NCI-H2081 treated with DMSO at 0.1 percent for 48 hours (cell line): Measurements from ENCODE around the gene RGS17.

Experiments
- DNase-seq: peaks from one replicate; lab custom pipeline; 2025; lab: John Stamatoyannopoulos, UW

RGS17 gene

DNA sequence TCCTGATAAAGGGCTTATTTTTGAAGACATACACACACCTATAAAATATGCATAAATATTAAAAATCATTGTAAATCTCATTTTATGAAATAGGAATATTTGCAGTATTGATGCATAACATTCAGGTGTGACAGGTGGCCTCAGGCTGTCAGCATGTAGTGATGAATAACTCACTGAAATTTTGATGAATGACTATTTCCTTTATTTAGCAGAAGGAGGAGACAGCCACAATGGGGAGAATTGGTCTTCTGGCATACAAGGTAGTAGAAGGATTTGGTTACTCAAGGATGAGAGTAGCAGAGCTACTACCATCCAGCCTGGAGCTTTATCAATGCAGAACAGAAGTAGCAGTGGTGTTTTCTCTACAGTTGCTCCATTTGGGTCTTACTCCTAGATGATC, 47.2 kb downstream of the RGS17 start:
- no peak for DNase-seq

DNA sequence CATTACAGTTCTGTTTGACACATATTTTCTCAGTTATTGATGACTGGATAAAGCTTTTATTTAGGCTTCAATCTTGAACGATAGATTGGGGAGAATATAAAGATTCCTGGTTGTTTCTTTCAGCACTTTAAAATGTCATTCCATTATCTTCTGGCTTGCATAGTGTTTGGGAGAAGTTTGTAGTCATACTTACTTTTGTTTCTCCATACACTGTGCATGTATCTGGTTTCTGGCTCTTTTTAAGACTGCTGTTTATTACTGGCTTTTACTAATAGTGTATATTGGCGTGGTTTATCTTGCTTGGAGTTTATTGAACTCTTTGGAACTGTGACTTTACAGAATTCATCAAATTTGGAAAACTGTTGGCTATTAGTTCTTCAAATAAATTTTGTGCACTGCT, 49.2 kb downstream of the RGS17 start:
- DNase-seq, result no peak

DNA sequence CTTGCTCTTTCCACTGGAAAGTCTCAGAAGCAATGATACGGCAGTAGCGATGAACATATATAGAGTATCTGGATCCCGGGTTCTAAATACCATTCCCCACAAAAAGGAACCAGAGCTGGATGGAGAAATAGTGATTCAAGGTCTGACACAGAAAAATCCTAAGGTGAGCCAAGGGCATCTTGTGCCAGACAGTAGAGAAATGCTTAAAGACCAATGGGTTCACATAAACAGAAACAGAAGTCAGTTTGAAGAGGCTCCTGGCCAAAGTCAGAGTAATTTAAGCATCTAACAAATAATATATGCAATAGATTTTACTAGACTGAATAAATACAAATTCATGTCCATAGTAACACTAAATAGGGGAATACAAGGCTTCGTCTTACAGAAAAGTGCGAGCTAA, 54.7 kb downstream of the RGS17 start:
- no peak for DNase-seq

DNA sequence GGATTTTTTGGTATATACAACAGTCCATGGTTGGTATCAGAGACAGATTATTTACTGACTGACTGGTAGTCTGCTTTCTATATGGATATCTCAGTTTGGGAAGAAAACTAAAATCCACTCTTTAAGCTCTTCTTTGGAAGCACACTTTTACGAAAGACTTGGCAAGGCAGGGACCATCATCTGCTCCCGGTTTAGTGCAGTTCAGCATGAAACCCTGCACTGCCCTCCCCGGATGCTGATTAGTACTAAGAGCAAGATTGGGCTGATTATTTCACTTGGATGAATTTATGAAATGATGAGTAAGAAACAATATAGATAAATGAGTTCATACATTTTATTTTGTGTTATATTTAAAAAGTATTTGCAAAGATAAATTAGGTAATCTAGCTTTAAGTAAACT, 56.3 kb downstream of the RGS17 start:
- no peak for DNase-seq

DNA sequence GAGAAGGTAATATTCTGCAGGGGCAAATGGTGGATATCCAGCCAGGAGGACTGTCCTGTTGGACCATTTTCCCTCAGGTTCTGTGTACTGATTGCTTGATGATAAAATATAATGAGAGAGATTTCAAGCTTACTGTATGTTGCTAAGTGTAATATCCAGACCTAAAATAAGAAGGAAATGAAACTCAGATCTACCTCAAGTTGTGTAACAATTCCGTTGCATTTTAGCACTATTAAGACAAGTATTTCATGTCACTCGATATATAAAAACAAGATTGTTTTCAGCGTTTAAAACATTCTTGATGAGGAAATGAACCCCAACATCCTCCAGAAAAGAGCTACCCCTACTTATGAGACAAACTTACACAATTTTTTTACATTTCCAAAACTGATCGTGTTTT, 57.2 kb downstream of the RGS17 start:
- DNase-seq, result no peak

DNA sequence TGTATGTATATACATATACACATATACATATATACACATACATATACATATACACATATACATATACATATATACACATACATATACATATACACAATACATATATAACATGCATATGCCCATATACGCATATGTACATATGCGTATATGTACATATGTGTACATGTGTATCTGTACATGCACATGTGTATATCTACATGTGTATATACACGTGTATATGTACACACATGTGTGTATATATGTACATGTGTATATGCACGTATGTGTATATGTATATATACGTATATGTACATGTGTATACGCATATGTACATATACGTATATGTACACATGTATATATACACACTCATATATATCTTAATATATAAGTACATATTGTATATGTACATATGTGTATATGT, 60.3 kb downstream of the RGS17 start:
- no peak for DNase-seq

DNA sequence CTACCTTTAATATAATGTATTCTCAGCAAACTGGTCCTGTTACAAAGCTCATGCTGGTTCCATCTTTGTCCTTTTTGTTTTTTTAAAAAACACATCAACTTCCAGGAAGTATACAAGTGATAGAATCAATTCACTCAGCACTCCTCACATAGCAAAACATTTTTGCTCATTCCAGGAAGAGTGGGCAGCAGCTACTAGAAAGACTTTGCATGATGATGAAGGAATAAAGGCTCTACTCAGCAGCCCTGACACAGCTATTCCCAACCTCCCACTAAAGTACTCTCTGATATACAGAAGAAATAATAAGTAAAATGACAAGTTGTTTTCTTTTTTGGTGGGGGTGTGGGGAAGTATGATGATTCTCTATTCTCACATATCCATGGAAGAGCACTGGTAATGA, 61.2 kb downstream of the RGS17 start:
- DNase-seq, result no peak

DNA sequence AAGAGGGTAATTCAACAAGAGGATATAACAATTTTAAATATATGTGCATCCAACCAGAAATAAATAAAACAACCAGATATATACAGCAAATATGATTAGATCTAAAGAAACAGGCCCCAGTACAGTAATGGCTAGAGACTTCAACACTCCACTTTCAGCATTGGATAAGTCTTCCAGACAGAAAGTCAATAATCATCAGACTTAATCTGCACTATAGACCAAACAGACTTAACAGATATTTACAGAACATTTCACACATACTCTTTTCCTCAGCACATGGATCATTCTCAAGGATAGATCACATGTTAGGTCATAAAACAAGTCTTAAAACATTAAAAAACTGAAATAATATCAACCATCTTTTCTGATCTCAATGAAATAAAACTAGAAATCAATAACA, 65.9 kb downstream of the RGS17 start:
- DNase-seq, result no peak

DNA sequence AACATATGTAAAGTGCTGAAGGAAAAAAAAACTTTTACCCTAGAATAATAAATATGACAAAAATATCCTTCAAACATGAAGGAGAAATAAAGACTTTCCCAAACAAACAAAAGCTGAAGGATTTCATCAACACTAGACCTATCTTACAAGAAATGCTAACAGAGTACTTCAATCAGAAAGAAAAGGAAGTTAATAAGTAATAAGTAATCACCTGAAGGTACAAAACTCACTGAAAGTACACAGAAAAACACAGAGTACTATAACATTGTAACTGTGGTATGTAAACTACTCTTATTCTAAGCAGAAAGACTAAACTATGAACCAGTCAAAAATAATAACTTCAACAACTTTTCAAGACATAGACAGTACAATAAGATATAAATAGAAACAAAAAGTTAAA, 67.1 kb downstream of the RGS17 start:
- DNase-seq, result no peak

DNA sequence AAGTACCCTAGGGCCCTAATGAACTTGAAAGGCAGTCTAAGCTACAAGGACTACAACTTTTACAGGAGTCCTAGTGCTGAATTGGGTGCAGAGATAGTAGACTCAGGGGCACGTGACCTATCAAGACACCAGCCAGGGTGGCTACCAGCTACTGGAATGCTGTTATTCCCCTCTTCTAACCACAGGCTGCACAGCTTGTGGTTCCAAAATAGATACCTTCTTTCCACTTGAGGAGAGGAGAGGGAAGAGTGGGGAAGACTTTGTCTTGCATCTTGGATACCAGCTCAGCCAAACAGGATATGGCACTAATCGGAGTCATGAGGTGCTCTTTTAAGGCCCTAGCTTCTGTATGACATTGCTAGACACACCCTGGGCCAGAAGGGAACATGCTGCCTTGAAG, 68.6 kb downstream of the RGS17 start:
- no peak for DNase-seq

DNA sequence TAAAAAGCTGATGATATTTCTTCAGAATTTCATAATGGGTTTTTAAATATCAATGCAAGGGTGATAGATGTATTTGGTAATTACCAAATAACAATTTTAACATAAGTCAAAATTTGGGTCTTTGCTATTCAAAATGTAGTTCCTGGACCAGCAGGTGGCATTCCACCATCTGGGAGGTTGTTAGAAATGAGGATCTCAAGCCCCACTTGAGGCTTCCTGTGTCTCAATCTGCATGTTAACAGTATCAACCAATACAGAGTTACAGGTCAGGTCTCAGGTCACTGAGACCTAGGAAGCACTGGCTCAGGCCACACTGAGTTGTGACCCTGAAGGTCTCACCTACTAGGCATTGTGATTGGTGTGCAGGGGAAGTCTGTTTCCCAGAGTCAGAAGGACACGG, 71.3 kb downstream of the RGS17 start:
- no peak for DNase-seq

DNA sequence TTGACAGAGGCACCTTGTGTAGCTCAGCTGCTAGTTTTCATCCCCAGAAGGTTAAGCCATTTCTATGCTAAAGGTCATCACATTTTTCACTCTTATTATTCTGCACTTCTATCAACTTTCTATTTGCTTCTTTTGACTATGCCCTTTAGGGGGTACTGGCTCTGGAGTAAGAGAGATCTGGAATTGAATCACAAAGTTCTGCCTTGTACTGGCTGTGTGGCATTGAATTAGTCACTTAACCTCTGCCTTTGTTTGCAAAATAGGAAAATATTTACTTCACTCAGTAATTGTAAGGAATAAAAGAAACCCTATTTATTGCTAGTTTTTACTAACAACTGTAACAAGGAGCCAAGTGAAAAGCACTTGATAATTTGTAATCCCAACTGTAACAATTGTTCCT, 71.8 kb downstream of the RGS17 start:
- DNase-seq, result no peak

DNA sequence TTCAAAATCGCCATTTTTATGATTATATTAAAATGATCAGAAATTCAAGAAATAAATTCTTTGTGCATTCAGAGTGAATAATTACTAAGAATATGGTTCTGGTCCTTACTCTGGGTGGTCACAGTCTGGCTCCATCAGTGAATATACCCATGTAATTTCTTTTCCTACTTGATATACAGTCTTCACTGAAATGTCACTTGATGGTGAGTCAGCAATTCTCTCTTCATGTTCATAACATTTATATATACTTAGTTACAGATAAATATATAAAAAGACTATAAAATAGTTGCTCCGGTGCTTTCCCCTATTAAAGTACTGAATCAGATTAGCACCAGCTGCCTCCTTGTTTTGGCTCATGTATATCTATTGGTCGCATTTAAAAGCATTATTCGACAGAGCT, 72.2 kb downstream of the RGS17 start:
- no peak for DNase-seq

DNA sequence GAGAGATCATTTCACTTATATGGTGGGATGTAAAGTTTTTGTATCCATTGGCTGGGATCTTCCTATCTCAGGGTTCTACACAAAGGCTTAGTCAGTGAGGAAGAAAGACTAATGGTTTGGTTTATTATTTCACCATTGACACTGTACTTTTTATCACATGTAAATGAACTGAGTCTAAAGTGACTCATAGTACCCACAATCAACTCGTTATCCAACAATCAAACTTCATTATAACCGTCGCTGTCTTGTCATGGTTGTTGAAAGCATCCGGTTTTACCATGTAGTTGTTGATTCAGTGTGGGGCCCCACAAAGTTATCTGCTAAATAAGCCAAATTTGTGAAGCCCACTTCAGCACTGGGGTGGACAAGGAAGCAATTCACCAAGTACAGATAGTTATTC, 72.8 kb downstream of the RGS17 start:
- DNase-seq, result no peak

DNA sequence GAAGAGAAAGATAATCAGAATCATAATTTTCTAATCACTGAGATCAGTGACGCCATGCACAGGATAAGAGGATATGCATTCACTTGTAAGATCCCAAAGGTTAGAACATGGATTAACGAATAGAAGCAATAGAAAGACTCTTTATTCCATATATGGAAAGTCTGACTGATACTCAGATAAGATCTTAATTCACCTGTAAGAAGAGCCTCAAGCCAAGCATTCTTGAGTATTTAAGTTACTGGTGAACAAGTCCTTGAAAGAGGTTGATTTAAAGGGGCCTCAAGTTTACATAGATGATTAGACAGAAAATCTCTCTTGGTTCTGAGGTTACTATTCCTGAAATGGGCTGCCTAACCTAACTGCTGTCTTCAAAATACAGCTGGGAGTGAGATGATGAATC, 74.8 kb downstream of the RGS17 start:
- DNase-seq, result no peak

DNA sequence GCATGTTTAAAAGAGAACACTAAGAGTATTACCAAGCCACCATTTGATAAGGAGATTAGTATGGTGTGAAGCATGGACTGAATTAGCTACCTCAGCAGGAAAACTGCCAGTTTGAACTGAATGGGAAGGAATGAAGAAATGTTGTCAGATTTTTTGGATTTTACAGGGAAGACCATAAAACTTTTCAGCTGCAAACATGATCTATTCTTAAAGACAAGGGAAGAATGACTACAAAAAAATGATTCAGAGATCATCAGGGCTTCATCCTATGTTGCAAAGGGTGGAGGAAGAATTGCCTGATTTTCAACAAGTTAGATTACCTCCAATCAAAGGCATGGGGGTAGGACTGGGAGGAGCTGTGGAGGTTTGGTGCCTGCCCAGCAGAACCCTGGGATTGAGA, 79.3 kb downstream of the RGS17 start:
- DNase-seq, result no peak

DNA sequence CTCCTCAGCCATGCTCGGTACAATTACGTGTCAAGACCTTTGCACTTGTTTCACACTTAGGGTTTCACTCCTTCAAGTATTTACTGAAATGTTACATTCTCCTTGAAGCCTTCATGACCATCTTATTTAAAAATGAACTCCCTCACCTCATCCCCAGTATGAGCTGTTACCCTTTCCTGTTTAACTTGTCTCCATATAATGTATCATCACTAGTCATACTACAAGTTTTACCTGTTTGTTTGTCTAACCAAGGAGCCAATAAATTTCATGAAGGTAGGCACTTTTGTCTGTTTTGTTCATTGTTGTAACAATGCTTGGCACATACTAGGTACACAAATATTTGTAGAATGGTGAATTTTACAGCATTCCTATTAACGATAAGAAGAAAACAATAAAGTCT, 82.5 kb downstream of the RGS17 start:
- no peak for DNase-seq

DNA sequence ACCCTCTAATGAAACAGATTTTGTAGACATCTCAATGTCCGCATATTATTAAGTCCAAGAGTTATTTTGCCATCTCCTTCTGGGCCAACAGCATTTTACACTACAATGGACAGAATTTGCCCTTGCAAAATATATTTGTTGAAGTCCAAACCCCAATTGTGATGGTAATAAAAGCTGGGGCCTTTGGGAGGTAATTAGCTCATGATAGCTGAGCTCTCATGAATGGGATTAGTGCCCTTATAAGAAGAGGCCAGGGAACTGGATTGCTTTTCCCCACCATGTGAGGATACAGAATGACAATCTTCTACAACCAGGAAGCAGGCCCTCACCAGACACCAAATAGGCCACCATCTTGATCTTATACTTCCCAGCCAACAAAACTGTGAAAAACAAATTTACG, 83.7 kb downstream of the RGS17 start:
- no peak for DNase-seq

DNA sequence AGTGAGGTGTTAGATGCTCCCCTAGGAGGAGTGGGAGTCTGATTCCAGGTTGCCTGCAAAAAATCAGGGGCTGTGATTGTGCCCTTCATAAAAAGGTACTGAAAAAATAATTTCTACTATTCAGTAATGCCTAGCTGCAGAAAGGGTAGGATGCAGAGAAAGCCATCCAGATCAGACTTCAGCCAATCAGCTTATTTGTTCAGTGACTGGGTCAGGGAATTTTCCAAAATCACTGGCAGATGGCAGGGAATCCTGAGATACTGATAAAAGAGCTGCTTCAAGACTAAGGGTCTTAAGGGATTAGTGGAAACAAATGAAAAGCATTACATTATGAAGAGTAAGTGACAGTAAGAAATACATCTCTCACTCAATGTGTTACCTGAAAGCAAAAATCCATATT, 85.8 kb downstream of the RGS17 start:
- DNase-seq, result no peak

DNA sequence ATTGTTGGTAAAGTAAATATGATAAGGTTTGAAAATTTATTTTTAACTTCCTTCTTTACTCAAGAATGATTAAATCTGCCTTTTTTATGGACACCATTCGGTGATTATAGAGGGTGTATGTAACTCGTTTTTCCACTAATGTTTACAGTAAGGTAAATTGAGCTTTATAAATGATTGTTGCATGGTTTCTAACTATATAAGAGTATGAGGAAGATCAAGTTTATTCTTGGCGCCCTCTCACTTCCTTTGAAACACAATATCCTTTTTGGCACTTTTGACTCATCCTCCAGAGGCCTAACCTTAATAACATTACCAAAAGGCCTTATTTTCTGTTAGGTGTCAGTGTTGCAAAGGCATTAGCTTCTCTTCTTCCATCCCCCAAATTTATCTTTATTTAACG, 86.8 kb downstream of the RGS17 start:
- no peak for DNase-seq

DNA sequence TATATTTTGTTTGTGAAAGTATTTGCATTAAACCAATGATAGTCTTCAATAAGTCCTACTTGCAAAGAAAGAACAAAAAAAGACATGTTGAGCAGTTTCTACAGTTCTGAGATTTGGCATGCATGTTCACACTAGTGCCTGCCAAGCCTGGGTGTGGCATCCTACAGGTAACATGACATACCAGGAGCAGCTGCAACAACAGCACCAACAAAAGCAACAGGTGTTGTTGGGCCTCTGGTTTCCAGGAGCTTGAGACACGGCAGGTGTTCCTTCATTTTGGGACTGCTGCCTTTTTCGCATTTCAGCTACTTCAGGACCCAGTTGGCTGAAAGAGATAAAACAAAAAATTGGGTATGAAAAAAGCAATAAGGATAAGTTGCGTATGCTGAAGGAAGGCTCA, 87.4 kb downstream of the RGS17 start:
- DNase-seq, result no peak

DNA sequence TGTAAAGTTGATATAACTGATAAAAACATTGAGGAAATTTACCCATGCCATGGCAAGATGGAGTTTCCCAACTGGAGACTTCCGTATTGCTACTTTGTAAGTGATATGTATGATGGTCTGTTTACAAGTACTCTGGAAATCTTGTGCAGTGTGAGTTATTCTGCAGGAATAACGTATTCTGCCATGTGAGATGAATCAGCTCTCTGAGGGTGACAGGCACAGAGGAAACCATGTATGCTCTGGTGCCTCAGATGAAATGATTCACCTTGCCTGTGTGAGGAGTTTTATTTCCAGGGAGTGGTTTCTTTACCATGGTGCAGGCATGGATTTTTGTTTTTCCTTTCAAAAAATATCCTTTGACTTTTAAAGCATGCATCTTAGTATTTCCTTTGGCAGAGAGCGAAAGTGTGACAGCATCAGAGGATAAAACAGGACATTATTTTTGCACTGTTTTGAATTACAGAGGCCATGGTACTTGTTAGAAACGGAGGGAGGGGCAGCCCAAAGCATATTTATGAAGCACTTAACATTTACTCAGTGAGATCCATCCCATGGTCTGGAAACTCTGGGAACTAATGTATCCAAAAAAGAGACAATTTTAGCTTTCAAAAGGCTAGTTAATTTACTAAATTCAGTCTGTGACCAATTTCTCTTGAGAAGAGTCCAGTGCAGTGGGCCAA, 92.6 kb downstream of the RGS17 start:
- no peak for DNase-seq

DNA sequence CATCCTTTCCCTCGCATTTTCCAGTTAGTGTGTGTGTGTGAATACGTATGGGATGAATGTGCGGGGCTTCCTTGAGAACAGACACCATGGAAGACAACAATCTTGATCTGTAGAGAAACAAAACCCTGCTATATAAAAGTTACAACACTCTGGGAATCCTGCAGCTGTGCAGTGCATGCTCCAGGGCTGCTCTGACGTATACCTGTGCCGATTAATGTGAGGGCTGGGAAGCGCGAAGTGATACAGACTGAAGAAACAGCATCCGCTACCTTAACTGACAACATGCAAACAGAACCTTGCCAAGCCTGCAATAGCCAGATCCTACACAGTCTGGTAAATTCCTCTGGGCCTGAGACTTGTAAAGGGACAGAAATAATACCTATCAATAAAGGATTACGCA, 96.9 kb downstream of the RGS17 start:
- no peak for DNase-seq

DNA sequence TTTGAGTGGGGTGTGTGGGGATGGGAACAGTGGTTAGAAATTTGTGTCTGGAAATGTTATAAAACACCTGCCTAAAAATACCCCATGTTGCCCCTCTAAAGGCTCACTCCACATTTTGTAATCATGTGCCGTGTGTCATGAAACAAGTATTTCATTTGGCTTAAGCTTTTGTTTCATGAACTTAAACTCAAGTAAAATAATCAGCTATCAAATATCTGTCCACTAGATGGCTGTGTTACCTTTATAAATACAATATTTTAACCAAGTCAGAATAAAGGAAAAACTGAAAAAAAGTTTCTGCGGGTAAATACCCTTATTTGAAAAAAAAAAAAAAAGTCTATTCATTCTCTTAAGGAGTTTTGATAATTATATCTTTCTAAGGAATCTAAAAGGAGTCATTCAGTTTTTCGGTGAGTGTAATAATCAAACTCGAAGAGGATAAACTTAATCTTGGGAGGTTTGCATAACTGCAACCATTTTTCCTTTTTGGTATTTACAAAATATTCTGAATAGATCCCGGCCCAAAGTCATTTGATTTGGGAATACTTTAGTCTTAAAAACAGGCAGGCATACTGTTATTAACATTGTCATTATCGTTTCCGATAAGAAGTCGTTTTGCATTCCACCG, 98.7 kb downstream of the RGS17 start:
- no peak for DNase-seq
